Measurements from ENCODE around the gene DCBLD1.

DCBLD1 gene

GRCh38 chr6:117531809-117532725 is 49.6 kb downstream of the DCBLD1 start:
- FAIRE-seq = no peak

GRCh38 chr6:117533775-117534174 is 51.3 kb downstream of the DCBLD1 start:
- no peak for FAIRE-seq

- no peak for FAIRE-seq
Measured at GRCh38 chr6:117534974-117535373, 52.5 kb downstream of the DCBLD1 start.

- no peak for FAIRE-seq
Measured at GRCh38 chr6:117536317-117536716, 53.8 kb downstream of the DCBLD1 start.

- FAIRE-seq = no peak
Measured at GRCh38 chr6:117538615-117539014, 56.1 kb downstream of the DCBLD1 start.

GRCh38 chr6:117540670-117541069 is 58.2 kb downstream of the DCBLD1 start:
- FAIRE-seq = no peak

- FAIRE-seq = no peak
Measured at GRCh38 chr6:117542493-117542892, 60.0 kb downstream of the DCBLD1 start.

GRCh38 chr6:117544716-117545115 is 62.2 kb downstream of the DCBLD1 start:
- FAIRE-seq = no peak

- no peak for FAIRE-seq
Measured at GRCh38 chr6:117545161-117545595, 62.7 kb downstream of the DCBLD1 start.

GRCh38 chr6:117546674-117547073 is 64.2 kb downstream of the DCBLD1 start:
- no peak for FAIRE-seq

- FAIRE-seq = no peak
Measured at GRCh38 chr6:117547688-117548621, 65.5 kb downstream of the DCBLD1 start.

GRCh38 chr6:117548797-117549301 is 66.4 kb downstream of the DCBLD1 start:
- no peak for FAIRE-seq

GRCh38 chr6:117549611-117550010 is 67.1 kb downstream of the DCBLD1 start:
- FAIRE-seq = no peak

- FAIRE-seq = no peak
Measured at GRCh38 chr6:117550078-117550600, 67.7 kb downstream of the DCBLD1 start.

- FAIRE-seq = no peak
Measured at GRCh38 chr6:117550618-117551242, 68.3 kb downstream of the DCBLD1 start.

- FAIRE-seq = no peak
Measured at GRCh38 chr6:117552618-117553017, 70.1 kb downstream of the DCBLD1 start.

- no peak for FAIRE-seq
Measured at GRCh38 chr6:117553142-117553541, 70.7 kb downstream of the DCBLD1 start.

- no peak for FAIRE-seq
Measured at GRCh38 chr6:117555262-117555849, 72.9 kb downstream of the DCBLD1 start.

GRCh38 chr6:117555882-117556498 is 73.5 kb downstream of the DCBLD1 start:
- FAIRE-seq = peak; percentile 91

GRCh38 chr6:117557951-117558350 is 75.5 kb downstream of the DCBLD1 start:
- no peak for FAIRE-seq

GRCh38 chr6:117558818-117559217 is 76.3 kb downstream of the DCBLD1 start:
- no peak for FAIRE-seq

- no peak for FAIRE-seq
Measured at GRCh38 chr6:117559299-117559698, 76.8 kb downstream of the DCBLD1 start.
